ENCODE data around the gene EFCAB6.

EFCAB6 gene

GRCh38 chr22:43530349-43531201 lies 281.5 kb downstream of the EFCAB6 start:
- no peak for DNase-seq (ENCODE audit: low read depth, low spot score)

- DNase-seq (ENCODE audit: low read depth, low spot score) = no peak
Observed at GRCh38 chr22:43529934-43530333, 282.2 kb downstream of the EFCAB6 start.

GRCh38 chr22:43529461-43529860 lies 282.6 kb downstream of the EFCAB6 start:
- no peak for DNase-seq (ENCODE audit: low read depth, low spot score)

GRCh38 chr22:43528601-43529360 lies 283.3 kb downstream of the EFCAB6 start:
- DNase-seq (ENCODE audit: low read depth, low spot score) = no peak

GRCh38 chr22:43526946-43527345 lies 285.2 kb downstream of the EFCAB6 start:
- no peak for DNase-seq (ENCODE audit: low read depth, low spot score)

- no peak for DNase-seq (ENCODE audit: low read depth, low spot score)
Observed at GRCh38 chr22:43526117-43526655, 285.9 kb downstream of the EFCAB6 start.

GRCh38 chr22:43521716-43522115 lies 290.4 kb downstream of the EFCAB6 start:
- no peak for DNase-seq (ENCODE audit: low read depth, low spot score)

- DNase-seq (ENCODE audit: low read depth, low spot score) = no peak
Observed at GRCh38 chr22:43520632-43521039, 291.5 kb downstream of the EFCAB6 start.

GRCh38 chr22:43516996-43517635 lies 295.0 kb downstream of the EFCAB6 start:
- DNase-seq (ENCODE audit: low read depth, low spot score) = no peak

GRCh38 chr22:43516386-43516785 lies 295.7 kb downstream of the EFCAB6 start:
- no peak for DNase-seq (ENCODE audit: low read depth, low spot score)

- no peak for DNase-seq (ENCODE audit: low read depth, low spot score)
Observed at GRCh38 chr22:43515902-43516301, 296.2 kb downstream of the EFCAB6 start.

GRCh38 chr22:43515411-43515810 lies 296.7 kb downstream of the EFCAB6 start:
- DNase-seq (ENCODE audit: low read depth, low spot score) = no peak

GRCh38 chr22:43514476-43515157 lies 297.5 kb downstream of the EFCAB6 start:
- no peak for DNase-seq (ENCODE audit: low read depth, low spot score)

GRCh38 chr22:43512279-43512678 lies 299.8 kb downstream of the EFCAB6 start:
- no peak for DNase-seq (ENCODE audit: low read depth, low spot score)

GRCh38 chr22:43511276-43511910 lies 300.7 kb downstream of the EFCAB6 start:
- no peak for DNase-seq (ENCODE audit: low read depth, low spot score)

GRCh38 chr22:43510281-43511070 lies 301.6 kb downstream of the EFCAB6 start:
- no peak for DNase-seq (ENCODE audit: low read depth, low spot score)

- DNase-seq (ENCODE audit: low read depth, low spot score) = no peak
Observed at GRCh38 chr22:43509337-43509736, 302.8 kb downstream of the EFCAB6 start.

GRCh38 chr22:43508489-43508888 lies 303.6 kb downstream of the EFCAB6 start:
- DNase-seq (ENCODE audit: low read depth, low spot score) = no peak

GRCh38 chr22:43507235-43507634 lies 304.9 kb downstream of the EFCAB6 start:
- no peak for DNase-seq (ENCODE audit: low read depth, low spot score)

- no peak for DNase-seq (ENCODE audit: low read depth, low spot score)
Observed at GRCh38 chr22:43506487-43506886, 305.6 kb downstream of the EFCAB6 start.

All from activated naive CD8-positive, alpha-beta T cell treated with anti-CD3 and anti-CD28 coated beads, Interleukin-2, amount 50 U/mL, for 16 hours (primary cell).